Adipose tissue (tissue), 3 donors: Measurements from ENCODE around the gene UBAP2. TPM values are rescaled to one million over a fixed set of nuclear protein-coding genes. Genes with fewer than 3 reads are reported as not detected.
"Not testable (repeated sequence)": the region's sequence is repeated elsewhere in the genome, so short reads cannot be mapped to it uniquely, and the experiment has no call there.

ENCODE experiments used
- H3K27ac ChIP-seq: one replicate; pipeline ENCODE4 v1.5.1; 2013; ENCODE audit warnings: low read depth, low read length
- WGBS, 3 donors: extraction: QIAGEN DNeasy Blood & Tissue Kit; methylation state at CpG; one replicate each; pipeline ENCODE4 v1.1.7; 2013; 5-methylcytosine and 5-hydroxymethylcytosine counted together
- polyA plus RNA-seq, 3 donors: library from polyadenylated mRNA; stranded (reverse); fragments of 200-250 nt; gene quantifications; one replicate each; pipeline ENCODE4 v1.2.3, GENCODE V29; 2013
- donor health status: healthy with polysubstance abuse.
- donor health status: Bipolar disorder and iron deficiency.
- donor health status: healthy.

The UBAP2 gene
- polyA plus RNA-seq, 3 donors = 8.0 to 9.6 (median 9.4) TPM

DNA sequence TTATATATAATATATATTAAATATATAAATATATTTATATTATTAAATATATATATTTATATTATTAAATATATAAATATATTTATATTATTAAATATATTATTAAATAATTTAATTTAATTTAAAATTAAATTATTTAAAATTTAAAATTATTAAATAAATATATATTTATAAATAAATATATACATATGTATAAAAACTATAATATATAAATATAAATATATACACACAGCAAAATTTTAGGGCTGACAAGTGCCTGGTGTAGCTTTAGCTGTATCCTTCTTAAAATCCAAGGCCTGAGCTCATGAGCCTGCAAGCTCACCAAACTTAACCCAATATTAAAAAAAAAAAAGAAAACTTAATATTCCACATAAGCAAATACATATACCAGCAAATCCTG is 53.2 kb downstream of the UBAP2 start:
- H3K27ac ChIP-seq = no peak overlapping the region

DNA sequence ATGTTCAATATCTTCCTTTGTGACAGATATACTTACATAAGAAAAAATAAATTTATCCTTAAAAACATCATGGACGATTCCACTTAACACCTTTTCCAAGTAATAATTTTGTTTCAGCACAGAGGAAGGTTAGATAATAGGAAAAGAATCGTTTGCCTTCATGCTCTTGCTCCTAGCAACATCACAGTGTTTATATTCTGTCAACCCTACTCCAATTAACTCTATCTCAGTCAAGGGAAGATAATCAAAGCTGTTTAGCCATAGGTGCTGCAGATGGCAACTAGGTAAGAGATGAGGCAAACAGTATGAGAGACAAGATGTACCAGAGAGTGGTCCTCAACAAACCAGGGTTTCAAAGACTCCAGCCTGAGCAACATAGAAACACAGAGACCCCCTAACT is 55.6 kb downstream of the UBAP2 start:
- WGBS, 3 donors = 18 to 58% (median 48%) methylated on average over 2 of the region's 2 CpGs
- no peak overlapping the region for H3K27ac ChIP-seq

GRCh38 chr9:33992632-33993031 is 56.1 kb downstream of the UBAP2 start:
- 51 to 80% (median 72%) methylated on average over 4 of the region's 4 CpGs for WGBS, 3 donors

GRCh38 chr9:33988219-33988890 is 60.3 kb downstream of the UBAP2 start:
- no peak overlapping the region for H3K27ac ChIP-seq
- WGBS, 3 donors = 82 to 92% (median 91%) methylated on average over 5 of the region's 5 CpGs

More at GRCh38 chr9:33992632-33993031, 56.1 kb downstream of the UBAP2 start:
- H3K27ac ChIP-seq = no peak overlapping the region

DNA sequence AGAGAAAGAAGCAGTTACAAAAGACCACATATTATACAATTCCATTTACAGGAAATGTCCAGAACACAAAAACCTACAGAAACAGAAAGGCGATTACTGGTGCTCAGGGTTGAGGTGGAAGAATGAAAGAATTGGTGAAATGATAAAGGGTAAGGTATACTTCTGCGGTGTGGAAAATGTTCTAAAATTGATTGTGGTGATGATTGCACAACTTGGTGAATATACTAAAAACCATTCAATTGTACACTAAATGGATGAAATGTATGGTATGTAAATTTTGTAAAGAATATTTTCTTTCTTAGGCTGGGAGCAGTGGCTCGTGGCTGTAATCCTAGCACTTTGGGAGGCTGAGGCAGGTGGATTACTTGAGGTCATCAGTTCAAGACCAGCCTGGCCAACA is 72.3 kb downstream of the UBAP2 start:
- H3K27ac ChIP-seq = no peak overlapping the region
- whole genome bisulfite sequencing, 3 donors = 64 to 87% (median 71%) methylated on average over 3 of the region's 3 CpGs

GRCh38 chr9:33972698-33973097 is 76.0 kb downstream of the UBAP2 start:
- 72 to 90% (median 88%) methylated on average over 2 of the region's 2 CpGs for whole genome bisulfite sequencing, 3 donors
- no peak overlapping the region for H3K27ac ChIP-seq

GRCh38 chr9:33964086-33964768 is 84.5 kb downstream of the UBAP2 start:
- H3K27ac ChIP-seq = no peak overlapping the region
- 87 to 94% (median 90%) methylated on average over 2 of the region's 2 CpGs for WGBS, 3 donors

DNA sequence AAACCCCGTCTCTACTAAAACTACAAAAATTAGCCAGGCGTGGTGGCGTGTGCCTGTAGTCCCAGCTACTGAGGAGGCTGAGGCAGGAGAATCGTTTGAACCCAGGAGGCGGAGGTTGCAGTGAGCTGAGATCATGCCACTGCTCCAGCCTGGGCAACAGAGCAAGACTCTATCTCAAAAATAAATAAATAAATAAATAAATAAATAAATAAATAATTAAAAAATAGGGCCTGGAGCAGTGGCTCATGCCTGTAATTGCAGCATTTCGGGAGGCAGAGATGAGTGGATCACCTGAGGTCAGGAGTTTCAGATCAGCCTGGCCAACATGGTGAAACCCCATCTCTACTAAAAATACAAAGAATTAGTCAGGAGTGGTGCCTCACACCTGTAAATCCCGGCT is 86.2 kb downstream of the UBAP2 start:
- WGBS, 3 donors = 83 to 95% (median 89%) methylated on average over 7 of the region's 7 CpGs
- H3K27ac ChIP-seq = not testable (repeated sequence)

GRCh38 chr9:33959725-33960124 is 89.0 kb downstream of the UBAP2 start:
- no peak overlapping the region for H3K27ac ChIP-seq
- whole genome bisulfite sequencing, 3 donors = 47 to 100% (median 97%) methylated on average over 2 of the region's 2 CpGs

GRCh38 chr9:33956544-33956943 is 92.1 kb downstream of the UBAP2 start:
- 87 to 98% (median 96%) methylated on average over 4 of the region's 4 CpGs for WGBS, 3 donors
- no peak overlapping the region for H3K27ac ChIP-seq

- no peak overlapping the region for H3K27ac ChIP-seq
- WGBS, 3 donors = 68 to 90% (median 79%) methylated on average over 2 of the region's 2 CpGs
These were observed 96.6 kb downstream of the UBAP2 start for GRCh38 chr9:33952066-33952465.

DNA sequence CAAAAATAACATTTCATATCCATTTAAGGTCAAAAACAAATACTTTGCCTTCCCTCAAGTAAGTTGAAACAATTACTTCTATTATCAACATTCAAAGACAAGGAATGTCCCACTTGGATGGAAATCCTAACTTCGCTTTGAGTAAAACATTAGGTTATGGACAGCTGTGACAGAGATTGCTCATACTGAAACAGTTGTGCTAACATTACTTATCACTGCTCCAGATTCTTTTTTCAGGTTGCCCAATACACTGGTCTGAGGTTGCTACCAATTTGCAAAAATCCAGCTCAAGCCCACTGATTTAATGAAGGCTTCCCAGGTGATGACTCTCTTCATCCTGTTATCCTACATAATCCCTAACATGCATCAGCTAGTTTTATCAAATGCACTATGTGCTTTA is 98.3 kb downstream of the UBAP2 start:
- 87 to 98% (median 97%) methylated on average over 1 of the region's 1 CpG for WGBS, 3 donors

DNA sequence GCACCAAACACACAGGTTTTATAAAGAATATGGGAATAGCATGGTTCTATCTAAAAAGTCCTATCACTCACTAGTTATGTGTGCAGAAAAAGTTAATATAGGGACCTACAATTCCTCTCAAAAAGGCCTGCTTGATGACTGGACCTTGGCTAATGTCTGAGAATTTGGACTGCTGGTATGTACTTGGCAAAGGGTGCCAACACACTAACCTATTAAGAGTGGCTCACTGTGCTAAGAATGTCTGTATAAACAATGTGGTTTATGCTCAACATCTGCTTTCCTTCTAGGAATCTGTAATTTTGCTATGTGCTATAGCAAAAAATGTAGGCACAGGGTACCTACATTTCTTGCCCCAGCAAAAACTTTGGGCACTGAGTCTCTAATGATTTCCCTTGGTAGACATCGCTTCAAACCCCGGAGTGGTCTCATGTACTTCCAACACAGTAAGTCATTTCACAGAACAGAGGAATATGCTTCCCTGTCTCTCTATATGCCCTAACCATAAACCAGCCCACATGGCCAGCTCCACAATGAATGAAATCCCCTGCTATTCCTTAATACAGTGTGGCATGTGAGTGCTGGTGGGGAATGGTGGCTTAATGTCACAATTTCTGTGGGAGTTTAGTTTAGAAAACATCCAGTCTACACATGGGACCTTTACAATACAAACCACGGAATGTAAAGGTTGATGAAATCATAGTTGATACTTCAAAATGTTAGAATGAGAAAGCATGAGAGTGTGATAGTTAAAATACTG is 101.7 kb downstream of the UBAP2 start:
- WGBS, 3 donors = 94 to 99% (median 97%) methylated on average over 3 of the region's 3 CpGs
- no peak overlapping the region for H3K27ac ChIP-seq

More for the DNA sequence above, 98.3 kb downstream of the UBAP2 start:
- no peak overlapping the region for H3K27ac ChIP-seq

- H3K27ac ChIP-seq = no peak overlapping the region
These were observed 105.3 kb downstream of the UBAP2 start for GRCh38 chr9:33943389-33943788.

GRCh38 chr9:33942471-33943083 is 106.1 kb downstream of the UBAP2 start:
- WGBS, 3 donors = 94 to 97% (median 97%) methylated on average over 3 of the region's 3 CpGs
- H3K27ac ChIP-seq = no peak overlapping the region

More at GRCh38 chr9:33943389-33943788, 105.3 kb downstream of the UBAP2 start:
- 52 to 71% (median 65%) methylated on average over 2 of the region's 2 CpGs for WGBS, 3 donors

GRCh38 chr9:33939924-33940874 is 108.5 kb downstream of the UBAP2 start:
- 66 to 86% (median 84%) methylated on average over 9 of the region's 9 CpGs for WGBS, 3 donors
- no peak overlapping the region for H3K27ac ChIP-seq

GRCh38 chr9:33934188-33934878 is 114.4 kb downstream of the UBAP2 start:
- 76 to 88% (median 82%) methylated on average over 5 of the region's 5 CpGs for WGBS, 3 donors

More at GRCh38 chr9:33934188-33934878, 114.4 kb downstream of the UBAP2 start:
- no peak overlapping the region for H3K27ac ChIP-seq
